Stimulated activated CD4-positive, alpha-beta T cell treated with anti-CD3 and anti-CD28 coated beads, Interleukin-1b, Interleukin-23, amount 100 ng/mL, for 4 hours (primary cell): ENCODE measurements around the gene ADAM15.

Source experiments
- DNase-seq, 2 donors: peaks; one replicate each; pipeline ENCODE4 v3.0.0-alpha.2; 2020; ENCODE audit warnings: low read depth in 2 of 2

The ADAM15 gene

DNA sequence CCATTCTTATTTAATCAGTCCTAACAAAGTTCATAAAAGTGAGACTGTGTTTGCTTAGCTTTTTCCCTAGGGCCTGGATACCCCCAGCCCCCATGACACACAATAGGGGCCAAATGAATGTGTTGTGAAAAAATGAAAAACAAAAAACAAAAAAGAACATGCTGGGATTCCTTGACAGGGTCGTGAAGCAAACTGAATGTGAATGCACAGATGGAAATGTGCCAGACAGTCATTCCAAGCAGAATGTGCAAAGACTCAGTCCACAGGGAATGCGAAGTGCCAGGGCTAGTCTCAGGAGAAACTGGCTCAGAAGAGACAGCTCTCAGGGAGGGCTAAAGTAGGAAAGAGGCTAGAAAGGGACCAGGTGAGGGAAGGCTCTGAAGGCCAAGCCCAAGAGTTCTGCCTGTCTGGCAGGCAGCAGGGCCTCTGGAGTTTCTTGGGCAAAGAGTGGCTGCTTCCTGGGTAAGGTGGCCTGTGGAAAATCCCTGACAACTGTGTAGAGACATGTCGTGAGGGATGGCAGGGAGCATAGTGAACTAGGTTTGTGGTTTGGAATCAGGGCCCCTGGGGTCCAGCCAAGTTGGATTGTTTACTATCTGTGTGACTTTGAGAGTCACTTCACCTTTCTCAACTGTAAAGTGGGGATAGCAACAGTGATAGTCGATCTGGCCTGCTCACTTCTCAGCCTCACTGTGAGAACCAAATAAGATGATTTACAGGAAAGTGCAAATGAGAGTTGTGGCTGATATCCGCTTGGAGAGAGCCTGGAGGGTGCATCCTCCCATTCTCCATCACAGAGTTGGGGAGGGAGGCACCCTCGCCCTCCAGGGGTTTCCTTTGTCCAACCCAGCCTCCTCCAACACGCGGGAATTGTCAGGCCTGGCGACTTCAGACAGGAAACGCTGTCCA lies 1.2 kb upstream of the ADAM15 start:
- no peak for DNase-seq

DNA sequence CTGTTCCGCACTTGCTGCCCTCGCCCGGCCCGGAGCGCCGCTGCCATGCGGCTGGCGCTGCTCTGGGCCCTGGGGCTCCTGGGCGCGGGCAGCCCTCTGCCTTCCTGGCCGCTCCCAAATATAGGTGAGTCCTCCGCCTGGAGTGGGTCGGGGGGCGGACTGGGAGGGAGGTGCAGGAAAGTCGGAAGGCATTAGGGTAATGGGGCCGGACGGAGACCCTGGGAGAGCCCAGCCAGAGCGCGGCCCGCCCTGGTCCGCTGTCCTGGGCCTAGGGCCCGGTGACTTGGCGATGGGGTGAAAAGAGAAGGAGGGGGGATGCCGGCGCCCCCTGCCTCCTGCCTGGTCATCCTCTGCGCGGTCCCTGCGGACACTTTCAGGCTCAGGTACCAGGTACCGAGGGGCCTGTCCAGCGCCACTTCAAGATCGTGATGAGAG lies 243 bp downstream of the ADAM15 start:
- DNase-seq: no peak

DNA sequence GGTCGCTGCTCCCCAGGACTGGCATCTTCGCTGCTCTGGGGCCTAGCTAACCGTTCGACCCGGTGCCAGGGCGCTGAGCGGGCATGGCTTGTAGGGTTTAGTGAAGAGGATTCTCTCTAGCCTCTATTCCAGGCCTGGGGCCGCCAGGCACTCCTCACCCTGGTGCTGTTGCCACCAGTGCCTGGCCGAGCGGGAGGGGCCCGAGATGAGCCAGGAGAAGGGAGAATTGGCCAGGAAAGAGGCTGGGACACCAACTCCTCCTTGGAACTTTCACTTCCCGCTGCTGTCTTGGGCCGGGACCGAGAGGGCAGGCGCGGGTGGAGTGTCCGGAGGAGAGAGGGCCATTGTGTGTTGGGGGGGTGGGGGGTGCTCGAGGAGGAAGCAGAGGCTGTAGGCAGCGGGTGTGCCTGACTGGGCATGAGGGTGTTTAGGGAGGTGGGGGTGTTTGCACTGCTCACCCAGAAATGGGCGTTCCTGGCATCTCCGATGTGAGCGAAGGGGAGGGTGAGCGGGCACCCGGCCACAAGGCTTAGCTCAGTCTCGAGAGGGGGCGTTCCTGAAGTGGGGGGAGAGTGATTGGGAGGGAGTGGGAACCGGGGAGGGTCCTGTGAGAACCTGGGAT lies 772 bp downstream of the ADAM15 start:
- peak in 1 of 2 donors; percentile 35 for DNase-seq

DNA sequence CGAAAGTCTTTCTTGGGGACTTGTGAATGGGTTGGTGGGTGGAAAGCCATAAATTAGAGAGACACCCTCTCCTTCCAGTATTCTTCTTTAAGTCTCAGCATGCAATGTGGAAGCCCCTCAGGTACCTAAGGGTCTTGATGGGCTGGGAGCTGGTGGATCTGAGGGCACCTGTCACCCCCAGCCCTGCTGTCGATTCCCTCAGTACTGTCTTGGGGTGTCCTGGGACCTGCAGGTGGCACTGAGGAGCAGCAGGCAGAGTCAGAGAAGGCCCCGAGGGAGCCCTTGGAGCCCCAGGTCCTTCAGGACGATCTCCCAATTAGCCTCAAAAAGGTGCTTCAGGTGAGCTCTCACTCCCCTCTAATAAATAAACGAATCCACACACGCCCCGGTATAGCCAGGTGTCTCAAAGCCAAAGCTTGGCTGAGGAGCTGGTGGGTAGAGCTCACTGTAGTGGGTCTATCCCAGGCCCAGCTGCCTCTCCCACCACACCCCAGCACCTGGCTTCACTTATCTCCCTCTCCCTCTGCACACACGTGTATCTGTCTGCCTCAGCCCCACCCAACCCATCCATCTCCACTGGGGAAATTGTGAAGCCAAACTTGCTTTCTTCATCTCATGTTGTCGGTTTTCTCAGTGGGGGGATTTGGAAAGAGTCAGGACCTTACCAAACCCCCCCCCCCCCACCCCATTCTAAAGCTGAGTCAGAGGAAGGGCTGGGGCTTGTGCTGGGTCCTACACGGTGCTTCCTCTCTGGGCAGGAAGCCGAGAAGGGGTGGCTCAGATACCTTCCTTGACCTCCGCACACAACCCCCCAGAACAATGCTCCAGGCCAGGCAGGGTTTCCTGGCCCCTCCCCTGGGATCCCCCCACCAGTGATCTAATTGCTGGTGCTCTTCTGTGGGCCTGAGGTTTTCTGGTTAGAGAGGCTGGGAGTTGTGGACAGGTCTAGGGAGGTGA lies 1.6 kb downstream of the ADAM15 start:
- no peak for DNase-seq

DNA sequence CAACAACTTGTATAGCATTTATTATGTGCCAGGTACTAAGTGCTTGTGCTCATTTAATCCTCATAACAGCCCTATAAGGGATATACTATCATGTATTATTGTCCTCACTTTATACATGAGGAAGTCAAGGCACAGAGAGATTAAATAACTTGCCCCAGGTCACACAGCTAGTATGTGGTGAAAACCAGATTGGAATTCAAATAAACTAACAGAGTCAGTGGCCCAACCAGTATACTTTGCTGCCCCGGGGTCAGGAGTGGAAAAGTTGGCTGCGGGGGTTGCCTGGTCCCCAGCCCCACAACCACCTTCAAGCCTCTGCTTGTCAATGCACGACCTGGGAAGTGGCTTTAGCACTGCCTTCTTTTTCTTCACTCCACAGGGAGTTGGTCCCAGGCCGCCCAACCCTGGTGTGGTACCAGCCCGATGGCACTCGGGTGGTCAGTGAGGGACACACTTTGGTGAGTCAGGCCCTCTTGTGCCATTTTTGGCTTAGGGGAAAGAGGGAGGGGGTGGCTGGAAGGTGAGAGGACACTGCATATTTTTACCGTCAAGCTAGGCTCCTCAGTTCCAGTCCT lies 2.5 kb downstream of the ADAM15 start:
- no peak for DNase-seq

DNA sequence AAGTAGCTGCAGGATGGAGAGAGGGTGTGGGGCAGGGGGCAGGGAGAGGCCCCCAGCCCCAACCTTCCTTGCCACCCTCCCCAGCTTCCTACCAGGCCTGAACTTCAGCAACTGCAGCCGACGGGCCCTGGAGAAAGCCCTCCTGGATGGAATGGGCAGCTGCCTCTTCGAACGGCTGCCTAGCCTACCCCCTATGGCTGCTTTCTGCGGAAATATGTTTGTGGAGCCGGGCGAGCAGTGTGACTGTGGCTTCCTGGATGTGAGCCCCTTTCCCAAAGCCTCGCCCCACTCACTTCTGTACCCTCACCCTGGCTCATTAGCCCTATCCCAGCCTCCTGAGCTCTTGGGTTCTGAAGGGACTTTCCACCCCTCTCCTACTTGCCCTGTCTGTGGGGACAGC lies 6.0 kb downstream of the ADAM15 start:
- no peak for DNase-seq

DNA sequence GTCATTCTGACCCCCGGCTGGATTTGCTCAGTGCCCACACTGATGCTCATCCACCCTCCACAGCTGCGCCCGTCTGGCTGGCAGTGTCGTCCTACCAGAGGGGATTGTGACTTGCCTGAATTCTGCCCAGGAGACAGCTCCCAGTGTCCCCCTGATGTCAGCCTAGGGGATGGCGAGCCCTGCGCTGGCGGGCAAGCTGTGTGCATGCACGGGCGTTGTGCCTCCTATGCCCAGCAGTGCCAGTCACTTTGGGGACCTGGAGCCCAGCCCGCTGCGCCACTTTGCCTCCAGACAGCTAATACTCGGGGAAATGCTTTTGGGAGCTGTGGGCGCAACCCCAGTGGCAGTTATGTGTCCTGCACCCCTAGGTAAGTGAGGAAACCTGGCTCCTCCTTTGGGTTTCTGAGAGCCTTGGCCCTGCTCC lies 6.7 kb downstream of the ADAM15 start:
- DNase-seq: no peak

DNA sequence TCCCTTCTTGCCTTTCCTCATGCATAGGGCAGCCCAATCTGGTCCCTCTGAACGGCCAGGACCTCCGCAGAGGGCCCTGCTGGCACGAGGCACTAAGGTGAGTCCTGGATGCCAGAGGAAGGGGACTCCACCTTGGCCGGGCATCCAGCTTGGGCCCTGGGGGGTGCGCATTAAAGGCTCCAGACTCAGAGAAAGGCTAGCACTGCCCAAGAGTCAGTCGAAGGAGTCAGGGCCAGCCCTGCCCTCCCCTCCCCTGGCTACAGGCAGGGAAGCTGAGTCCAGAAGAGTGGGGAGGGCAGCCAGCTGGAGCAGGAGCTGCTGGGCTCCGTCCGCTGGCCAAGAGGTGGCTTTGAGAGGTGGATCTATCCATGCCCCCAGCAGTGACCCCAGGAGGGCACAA lies 9.6 kb downstream of the ADAM15 start:
- no peak for DNase-seq

DNA sequence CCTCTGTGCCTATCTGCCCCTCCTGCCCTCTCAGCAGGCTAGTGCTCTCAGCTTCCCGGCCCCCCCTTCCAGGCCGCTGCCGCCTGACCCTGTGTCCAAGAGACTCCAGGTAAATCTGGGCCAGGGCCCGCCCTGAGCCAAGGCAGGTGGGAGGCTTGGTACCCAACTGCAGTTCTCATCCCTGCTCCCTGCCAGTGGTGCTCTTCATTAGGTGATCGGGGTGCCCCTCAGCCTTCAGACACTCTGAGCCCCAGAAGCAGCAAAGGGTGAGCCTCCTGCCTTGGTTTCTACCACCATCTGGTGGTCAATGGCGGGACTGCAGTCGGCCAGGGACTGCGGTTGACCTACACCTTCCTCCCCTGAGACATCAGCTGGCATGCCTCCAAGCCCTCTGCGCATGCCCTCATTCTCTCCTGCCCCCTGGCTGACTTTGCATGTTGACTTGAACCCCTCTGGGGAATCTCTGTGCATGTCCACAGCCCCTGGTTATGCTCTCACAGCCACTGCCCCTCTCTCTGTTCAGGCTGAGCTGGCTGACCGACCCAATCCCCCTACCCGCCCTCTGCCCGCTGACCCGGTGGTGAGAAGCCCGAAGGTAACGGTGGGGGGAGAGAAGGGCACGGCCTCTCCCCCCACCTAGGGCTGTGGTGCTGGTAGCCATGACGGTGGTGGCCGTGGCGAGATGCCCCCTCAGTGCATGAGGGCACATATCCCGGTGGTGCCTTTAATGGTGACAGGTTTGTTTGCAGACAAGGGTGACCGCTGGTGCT lies 10.4 kb downstream of the ADAM15 start:
- peak; percentile 95 to 97 for DNase-seq

DNA sequence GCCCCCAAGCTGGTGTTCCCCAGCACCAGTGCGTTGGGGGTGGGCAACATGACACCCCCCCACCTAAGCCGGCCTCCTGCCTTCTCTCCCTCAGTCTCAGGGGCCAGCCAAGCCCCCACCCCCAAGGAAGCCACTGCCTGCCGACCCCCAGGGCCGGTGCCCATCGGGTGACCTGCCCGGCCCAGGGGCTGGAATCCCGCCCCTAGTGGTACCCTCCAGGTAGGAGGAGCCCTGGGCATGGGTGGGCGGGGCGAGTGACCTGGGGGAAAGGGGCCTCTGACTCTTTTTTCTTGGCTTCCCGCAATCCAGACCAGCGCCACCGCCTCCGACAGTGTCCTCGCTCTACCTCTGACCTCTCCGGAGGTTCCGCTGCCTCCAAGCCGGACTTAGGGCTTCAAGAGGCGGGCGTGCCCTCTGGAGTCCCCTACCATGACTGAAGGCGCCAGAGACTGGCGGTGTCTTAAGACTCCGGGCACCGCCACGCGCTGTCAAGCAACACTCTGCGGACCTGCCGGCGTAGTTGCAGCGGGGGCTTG lies 11.1 kb downstream of the ADAM15 start:
- DNase-seq: no peak

DNA sequence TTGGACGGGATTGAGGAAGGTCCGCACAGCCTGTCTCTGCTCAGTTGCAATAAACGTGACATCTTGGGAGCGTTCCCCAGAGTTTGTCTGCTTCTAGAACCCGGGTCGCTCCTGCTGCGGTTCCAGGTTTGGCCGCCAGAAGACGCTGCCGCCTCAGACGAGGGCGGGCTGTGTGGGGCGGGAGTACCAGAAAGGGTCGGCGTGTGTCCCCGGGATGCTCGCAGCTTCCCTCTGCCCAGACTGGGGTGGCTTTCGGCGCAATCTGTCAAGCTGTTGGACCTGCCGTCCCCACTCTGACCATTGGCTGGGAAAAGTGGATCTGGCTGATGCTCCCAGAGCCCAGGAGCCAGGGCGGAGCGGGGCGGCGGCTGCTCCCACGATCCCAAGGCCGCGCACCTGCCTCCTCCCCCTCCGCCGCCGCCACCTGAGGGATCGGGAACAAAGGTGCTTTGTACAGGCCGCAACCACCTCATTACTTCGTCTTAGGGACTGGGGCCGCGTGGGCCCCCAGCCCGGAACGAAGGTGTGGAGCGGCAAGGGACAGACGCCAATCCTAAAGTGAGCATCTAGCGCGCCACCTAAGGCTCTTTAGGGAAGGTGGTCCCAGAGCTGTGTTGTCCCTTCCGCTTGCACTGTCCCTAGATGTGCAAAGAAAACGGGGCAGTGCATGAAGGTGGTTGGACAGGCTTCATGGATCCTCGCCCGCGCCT lies 11.7 kb downstream of the ADAM15 start:
- peak; percentile 71 to 74 for DNase-seq

DNA sequence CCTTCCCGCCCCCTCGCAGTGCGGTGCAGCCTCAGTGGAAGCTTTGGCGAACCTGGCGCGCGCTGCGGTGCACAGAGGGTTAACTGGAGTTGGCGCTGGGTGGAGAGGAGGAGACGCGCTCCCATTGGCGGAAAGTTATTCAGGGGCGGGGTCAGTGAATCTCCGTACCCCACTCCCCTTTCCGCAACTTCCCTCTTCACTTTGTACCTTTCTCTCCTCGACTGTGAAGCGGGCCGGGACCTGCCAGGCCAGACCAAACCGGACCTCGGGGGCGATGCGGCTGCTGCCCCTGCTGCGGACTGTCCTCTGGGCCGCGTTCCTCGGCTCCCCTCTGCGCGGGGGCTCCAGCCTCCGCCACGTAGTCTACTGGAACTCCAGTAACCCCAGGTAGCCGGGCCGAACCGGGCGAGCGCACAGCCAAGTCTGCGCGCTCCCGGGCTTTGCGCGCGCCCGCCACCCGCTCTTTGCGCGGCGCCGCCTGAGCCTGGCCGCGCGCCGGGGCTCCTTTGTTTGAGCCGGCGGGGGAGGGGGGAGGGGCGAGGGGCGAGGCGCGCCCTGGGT lies 12.5 kb downstream of the ADAM15 start, which contains the start of gene EFNA4:
EFNA4 (plus strand) TSS at position 191 of the 561 bp plus-strand sequence; CDS start at position 275, 84 bp downstream.
- DNase-seq: peak; percentile 69 to 73

DNA sequence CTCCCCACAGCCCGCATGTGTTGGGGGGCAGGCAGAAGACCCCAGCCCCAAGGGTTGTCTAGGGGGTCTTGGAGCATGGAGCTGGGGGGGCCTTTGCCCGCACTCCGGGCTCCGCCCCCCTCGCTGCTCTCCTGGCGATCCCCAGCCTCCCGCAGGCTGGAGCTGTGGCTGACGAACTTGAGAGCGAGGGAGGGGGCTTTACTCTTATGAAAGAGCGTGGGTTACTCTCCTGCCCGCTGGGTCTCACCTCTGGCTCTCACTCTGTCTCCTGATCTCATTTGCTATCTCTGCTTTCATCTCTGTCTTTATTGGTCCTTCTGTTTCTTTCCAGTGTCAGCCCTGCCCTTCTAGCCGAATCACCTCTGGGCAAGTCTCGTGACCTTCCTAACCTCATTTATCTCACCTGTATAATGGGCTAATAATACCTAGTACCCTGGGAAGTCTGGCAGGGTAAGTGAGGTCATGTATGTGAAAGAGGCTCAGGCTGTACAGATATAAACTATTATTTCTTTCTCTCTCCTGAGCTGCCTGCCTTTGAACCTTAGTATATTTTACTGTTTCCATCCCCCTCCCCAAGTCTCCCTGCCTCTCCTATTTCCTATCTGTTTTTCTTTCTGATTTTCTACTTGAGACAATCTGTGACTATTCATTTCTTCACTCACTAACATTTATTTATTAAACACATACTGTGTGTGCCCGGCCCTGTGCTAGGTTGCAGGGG lies 13.2 kb downstream of the ADAM15 start:
- DNase-seq: no peak

DNA sequence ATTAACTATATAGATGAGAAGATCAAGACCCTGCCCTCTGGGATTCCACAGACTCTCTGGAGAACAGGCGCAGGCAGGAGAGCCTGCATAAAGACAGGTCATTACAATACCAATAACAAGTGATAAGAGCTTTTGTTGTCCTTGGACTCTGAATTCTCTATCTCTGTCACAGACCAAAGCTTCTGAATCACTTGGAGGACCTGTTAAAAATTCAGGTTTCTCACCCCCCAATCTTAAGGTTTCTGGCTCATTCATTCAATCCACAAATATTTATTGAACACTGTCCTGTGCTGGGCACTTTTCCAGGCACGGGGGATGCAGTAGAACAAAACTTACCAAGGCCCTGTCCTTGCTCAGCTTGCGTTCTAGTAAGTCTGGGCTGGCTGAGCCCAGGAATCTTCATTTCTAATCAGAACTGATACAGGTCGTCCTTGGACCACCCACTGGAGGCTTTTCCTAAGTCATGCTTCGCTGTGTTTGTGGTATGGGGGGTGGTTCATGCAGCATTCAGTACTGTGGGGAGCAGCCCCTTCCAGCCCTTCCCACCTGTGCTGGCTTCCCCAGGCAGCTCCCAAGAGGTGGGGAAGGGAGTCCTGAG lies 13.8 kb downstream of the ADAM15 start:
- DNase-seq: no peak

DNA sequence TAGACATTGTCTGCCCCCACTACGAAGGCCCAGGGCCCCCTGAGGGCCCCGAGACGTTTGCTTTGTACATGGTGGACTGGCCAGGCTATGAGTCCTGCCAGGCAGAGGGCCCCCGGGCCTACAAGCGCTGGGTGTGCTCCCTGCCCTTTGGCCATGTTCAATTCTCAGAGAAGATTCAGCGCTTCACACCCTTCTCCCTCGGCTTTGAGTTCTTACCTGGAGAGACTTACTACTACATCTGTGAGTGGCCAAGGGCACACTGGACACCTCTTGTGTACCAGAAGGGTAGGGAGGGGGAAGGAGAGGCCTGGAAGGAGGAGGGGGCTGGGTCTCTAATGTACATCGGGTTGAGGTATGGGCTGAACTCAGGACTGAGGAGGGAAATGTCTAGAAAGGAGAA lies 15.7 kb downstream of the ADAM15 start:
- no peak for DNase-seq

DNA sequence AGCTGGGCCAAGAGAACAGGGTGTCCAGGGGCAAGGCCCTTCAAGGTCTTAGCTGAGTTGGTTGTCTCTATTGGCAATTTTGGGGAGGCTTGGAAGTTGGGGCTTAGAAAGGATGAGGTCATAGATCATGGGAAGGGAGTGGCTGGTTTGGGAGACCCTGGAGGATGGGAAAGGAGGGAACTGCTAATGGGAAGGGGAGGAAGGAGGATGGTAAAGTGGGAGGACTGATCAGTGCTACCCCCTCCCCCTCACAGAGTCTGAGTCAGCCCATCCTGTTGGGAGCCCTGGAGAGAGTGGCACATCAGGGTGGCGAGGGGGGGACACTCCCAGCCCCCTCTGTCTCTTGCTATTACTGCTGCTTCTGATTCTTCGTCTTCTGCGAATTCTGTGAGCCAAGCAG lies 17.5 kb downstream of the ADAM15 start:
- DNase-seq: no peak

DNA sequence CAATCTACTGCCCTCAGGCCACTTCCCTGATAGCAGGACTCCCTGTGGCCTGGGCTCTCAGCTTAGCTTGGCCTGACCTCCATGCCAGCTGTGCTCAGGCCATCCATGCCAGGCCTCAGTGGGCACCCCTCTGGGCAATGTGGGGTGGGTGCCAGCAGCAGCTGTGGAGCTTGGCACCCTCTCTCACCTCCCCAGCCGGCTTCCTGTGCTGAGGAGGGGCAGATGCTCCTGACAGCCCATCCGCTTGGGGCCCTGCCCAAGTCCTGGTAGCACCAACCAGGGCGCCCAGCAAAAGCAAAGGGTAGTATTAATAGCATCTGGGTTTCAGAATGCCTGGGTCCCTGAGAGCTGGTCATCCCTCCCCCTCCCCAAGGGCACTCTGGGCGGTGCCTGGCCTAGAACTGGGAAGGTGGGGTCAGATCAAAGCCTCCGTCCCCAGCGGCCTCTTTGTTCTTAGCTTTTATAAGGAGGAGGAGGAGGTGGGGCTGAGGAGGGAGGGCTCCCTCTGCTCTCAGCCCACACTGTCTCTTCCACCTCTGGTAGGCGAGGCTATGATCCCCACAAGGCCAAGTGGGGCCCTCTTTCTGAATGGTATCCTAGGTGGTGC lies 18.5 kb downstream of the ADAM15 start:
- DNase-seq: no peak

DNA sequence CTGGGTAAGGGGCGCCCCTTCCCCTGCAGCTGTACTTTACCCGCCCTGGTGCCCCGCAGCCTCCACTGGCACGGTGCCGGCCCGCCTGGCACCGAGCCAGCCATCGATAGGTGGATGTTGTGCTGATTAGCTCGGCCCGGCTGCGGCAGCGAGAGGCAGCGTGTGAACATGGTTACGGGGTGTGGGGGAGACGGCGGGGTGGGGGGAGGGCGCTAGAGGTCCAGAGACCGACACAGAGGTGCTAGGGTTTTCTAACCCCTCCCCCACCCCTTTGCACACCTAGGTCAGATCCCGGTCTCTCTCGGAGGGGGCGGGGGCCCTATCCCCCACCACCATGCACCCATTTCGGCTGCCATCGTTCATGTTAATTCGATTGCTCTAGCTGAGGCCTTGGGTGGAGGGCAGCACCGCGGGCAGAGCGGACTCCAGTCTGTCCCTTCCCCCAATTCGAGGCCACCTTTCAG lies 19.1 kb downstream of the ADAM15 start:
- no peak for DNase-seq
